ENCODE results near the gene LPCAT2. TPM values are rescaled to one million over a fixed set of nuclear protein-coding genes. Genes with fewer than 3 reads are reported as not detected.

The LPCAT2 gene
- total and polyA plus RNA-seq, 4 donors, result 0.96 to 4.2 (median 2.7) TPM

DNA sequence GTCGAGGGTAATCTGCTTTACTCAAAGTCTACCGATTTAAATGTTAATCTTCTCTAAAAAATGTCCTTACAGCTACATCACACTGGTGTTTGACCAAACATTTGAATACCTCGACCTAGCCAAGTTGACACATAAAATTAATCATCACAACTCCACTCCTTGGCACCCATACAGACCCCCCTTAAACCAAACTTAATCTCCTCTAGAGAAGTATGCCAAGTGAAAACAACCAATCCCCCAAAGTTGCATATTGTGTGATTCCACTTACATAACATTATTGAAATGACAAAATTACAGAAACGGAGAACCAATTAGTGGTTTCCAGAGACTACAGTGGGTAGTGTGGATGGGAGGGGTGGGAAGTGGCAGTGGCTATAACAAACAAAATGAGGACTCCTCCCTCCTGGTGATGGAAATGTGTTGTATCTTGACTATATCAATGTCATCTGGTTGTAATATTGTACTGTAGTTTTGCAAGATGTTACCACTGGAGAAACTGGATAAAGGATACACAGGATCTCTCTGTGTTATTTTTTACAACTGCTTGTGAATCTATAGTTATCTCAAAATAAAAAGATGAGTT, 97.0 kb downstream of the LPCAT2 start (continued):
- TF ChIP-seq, protein P1, sequence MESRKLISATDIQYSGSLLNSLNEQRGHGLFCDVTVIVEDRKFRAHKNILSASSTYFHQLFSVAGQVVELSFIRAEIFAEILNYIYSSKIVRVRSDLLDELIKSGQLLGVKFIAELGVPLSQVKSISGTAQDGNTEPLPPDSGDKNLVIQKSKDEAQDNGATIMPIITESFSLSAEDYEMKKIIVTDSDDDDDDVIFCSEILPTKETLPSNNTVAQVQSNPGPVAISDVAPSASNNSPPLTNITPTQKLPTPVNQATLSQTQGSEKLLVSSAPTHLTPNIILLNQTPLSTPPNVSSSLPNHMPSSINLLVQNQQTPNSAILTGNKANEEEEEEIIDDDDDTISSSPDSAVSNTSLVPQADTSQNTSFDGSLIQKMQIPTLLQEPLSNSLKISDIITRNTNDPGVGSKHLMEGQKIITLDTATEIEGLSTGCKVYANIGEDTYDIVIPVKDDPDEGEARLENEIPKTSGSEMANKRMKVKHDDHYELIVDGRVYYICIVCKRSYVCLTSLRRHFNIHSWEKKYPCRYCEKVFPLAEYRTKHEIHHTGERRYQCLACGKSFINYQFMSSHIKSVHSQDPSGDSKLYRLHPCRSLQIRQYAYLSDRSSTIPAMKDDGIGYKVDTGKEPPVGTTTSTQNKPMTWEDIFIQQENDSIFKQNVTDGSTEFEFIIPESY (IDR thresholded peaks at IDR 0.05), result no peak
- TF ChIP-seq RAD21 (IDR thresholded peaks at IDR 0.05), result no peak
- TF ChIP-seq HNF4A (conservative IDR thresholded peaks at IDR 0.05), result no peak
- TF ChIP-seq, protein P2, sequence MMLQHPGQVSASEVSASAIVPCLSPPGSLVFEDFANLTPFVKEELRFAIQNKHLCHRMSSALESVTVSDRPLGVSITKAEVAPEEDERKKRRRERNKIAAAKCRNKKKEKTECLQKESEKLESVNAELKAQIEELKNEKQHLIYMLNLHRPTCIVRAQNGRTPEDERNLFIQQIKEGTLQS (IDR thresholded peaks at IDR 0.05), result no peak
- no peak for TF ChIP-seq HNF4G (IDR thresholded peaks at IDR 0.05)
- no peak for TF ChIP-seq GABPA (IDR thresholded peaks at IDR 0.05 in 1 of 2, conservative IDR thresholded peaks at IDR 0.05 in 1 of 2)

DNA sequence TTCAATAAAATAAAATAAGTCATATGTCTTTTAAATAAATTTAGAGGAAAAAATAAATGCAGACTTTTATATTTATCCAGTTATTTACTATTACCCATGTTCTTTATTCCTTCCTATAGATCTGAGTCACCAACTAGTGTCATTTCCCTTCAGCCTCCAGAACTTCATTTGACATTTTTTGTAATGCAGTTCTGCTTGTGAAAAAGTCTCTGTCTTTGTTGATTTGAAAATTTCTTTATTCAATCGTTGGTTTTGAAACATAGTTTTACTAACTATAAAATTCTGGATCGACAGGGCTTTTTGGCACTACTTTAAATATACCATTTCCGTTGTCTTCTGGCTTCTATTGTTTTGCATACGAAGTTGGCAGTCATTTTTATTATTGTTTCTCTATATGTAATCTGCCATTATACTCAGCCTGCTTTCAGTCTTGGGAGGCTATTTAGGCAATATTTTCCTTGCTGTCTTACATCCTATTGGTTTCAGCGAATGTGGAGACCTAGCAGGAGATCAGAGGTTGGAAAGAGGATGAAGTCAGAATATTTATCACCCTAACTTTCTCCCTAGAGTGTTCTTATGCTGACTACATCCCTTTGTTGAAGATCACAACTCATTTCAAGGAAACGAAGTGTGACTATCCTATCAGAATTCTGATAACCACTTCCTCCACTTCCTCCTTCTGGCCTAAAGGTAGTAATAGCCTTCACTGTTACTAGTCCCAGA, 104.9 kb downstream of the LPCAT2 start:
- H3K9ac ChIP-seq (ENCODE audit: low read depth in 1 of 2, low read length in 2 of 2), result no peak overlapping the region
- DNase-seq (ENCODE audit: low spot score), result no peak
- 66% methylated on average over 6 of the region's 6 CpGs for WGBS
- TF ChIP-seq TAF1 (conservative IDR thresholded peaks at IDR 0.05) (no peak), HNF4G (IDR thresholded peaks at IDR 0.05) (no peak), FOXA2 (IDR thresholded peaks at IDR 0.05) (no peak), EGR1 (IDR thresholded peaks at IDR 0.05; ENCODE audit: low read depth in 2 of 2) (no peak), RXRA (IDR thresholded peaks at IDR 0.05) (no peak), NR2F2 (IDR thresholded peaks at IDR 0.05) (no peak), HNF4A (conservative IDR thresholded peaks at IDR 0.05) (no peak), YY1 (IDR thresholded peaks at IDR 0.05) (no peak), GABPA (IDR thresholded peaks at IDR 0.05 in 1 of 2, conservative IDR thresholded peaks at IDR 0.05 in 1 of 2) (no peak), FOXA1 (IDR thresholded peaks at IDR 0.05) (no peak), RAD21 (IDR thresholded peaks at IDR 0.05) (no peak), JUND (IDR thresholded peaks at IDR 0.05) (no peak)
- TF ChIP-seq, protein P3, sequence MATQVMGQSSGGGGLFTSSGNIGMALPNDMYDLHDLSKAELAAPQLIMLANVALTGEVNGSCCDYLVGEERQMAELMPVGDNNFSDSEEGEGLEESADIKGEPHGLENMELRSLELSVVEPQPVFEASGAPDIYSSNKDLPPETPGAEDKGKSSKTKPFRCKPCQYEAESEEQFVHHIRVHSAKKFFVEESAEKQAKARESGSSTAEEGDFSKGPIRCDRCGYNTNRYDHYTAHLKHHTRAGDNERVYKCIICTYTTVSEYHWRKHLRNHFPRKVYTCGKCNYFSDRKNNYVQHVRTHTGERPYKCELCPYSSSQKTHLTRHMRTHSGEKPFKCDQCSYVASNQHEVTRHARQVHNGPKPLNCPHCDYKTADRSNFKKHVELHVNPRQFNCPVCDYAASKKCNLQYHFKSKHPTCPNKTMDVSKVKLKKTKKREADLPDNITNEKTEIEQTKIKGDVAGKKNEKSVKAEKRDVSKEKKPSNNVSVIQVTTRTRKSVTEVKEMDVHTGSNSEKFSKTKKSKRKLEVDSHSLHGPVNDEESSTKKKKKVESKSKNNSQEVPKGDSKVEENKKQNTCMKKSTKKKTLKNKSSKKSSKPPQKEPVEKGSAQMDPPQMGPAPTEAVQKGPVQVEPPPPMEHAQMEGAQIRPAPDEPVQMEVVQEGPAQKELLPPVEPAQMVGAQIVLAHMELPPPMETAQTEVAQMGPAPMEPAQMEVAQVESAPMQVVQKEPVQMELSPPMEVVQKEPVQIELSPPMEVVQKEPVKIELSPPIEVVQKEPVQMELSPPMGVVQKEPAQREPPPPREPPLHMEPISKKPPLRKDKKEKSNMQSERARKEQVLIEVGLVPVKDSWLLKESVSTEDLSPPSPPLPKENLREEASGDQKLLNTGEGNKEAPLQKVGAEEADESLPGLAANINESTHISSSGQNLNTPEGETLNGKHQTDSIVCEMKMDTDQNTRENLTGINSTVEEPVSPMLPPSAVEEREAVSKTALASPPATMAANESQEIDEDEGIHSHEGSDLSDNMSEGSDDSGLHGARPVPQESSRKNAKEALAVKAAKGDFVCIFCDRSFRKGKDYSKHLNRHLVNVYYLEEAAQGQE (IDR thresholded peaks at IDR 0.05), result no peak
- TF ChIP-seq, protein P2 (IDR thresholded peaks at IDR 0.05), result no peak
- TF ChIP-seq, protein P4, sequence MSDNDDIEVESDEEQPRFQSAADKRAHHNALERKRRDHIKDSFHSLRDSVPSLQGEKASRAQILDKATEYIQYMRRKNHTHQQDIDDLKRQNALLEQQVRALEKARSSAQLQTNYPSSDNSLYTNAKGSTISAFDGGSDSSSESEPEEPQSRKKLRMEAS (IDR thresholded peaks at IDR 0.05), result no peak
- TF ChIP-seq, protein P1 (IDR thresholded peaks at IDR 0.05), result no peak
- TF ChIP-seq, protein P5, sequence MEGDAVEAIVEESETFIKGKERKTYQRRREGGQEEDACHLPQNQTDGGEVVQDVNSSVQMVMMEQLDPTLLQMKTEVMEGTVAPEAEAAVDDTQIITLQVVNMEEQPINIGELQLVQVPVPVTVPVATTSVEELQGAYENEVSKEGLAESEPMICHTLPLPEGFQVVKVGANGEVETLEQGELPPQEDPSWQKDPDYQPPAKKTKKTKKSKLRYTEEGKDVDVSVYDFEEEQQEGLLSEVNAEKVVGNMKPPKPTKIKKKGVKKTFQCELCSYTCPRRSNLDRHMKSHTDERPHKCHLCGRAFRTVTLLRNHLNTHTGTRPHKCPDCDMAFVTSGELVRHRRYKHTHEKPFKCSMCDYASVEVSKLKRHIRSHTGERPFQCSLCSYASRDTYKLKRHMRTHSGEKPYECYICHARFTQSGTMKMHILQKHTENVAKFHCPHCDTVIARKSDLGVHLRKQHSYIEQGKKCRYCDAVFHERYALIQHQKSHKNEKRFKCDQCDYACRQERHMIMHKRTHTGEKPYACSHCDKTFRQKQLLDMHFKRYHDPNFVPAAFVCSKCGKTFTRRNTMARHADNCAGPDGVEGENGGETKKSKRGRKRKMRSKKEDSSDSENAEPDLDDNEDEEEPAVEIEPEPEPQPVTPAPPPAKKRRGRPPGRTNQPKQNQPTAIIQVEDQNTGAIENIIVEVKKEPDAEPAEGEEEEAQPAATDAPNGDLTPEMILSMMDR (IDR thresholded peaks at IDR 0.05; ENCODE audit: low read depth, low read length, missing input control), result no peak
- no peak overlapping the region for H3K27ac ChIP-seq (ENCODE audit: low read depth in 1 of 2, low read length in 2 of 2)
- no peaks in the 10 kb centered on the region for H3K9me3 ChIP-seq (ENCODE audit: control insufficient read depth in 4 of 4, low read length in 3 of 4)
- H3K36me3 ChIP-seq (ENCODE audit: control insufficient read depth in 4 of 4, insufficient read depth in 3 of 4, low read depth in 1 of 4, low read length in 3 of 4), result no peaks in the 10 kb centered on the region
- no peak overlapping the region for H3K4me3 ChIP-seq (ENCODE audit: low read depth in 1 of 3, low read length in 3 of 3)
- no peaks in the 10 kb centered on the region for H3K27me3 ChIP-seq (ENCODE audit: control insufficient read depth in 4 of 4, insufficient read depth in 4 of 4, low read length in 3 of 4)
- H3K4me1 ChIP-seq (ENCODE audit: control insufficient read depth in 4 of 4, insufficient read depth in 4 of 4, low read length in 3 of 4), result no peaks in the 10 kb centered on the region

All from liver (tissue), 9 donors.